Occipital lobe (tissue), 2 donors: ENCODE results near the gene TEKT5. TPM values are rescaled to one million over a fixed set of nuclear protein-coding genes. Genes with fewer than 3 reads are reported as not detected.
"Not testable (repeated sequence)": the region's sequence is repeated elsewhere in the genome, so short reads cannot be mapped to it uniquely, and the experiment has no call there.

Experiments used
- DNase-seq: peaks from one replicate; lab custom pipeline; 2025; lab: John Stamatoyannopoulos, UW
- total RNA-seq: library from RNA; depleted of rRNA; stranded (reverse); fragments of >200 nt; gene quantifications from one replicate; pipeline ENCODE4 v1.2.3, GENCODE V29; 2014

The TEKT5 gene
- total RNA-seq, 1 donor from 2014 or later: 1.2 TPM

DNA sequence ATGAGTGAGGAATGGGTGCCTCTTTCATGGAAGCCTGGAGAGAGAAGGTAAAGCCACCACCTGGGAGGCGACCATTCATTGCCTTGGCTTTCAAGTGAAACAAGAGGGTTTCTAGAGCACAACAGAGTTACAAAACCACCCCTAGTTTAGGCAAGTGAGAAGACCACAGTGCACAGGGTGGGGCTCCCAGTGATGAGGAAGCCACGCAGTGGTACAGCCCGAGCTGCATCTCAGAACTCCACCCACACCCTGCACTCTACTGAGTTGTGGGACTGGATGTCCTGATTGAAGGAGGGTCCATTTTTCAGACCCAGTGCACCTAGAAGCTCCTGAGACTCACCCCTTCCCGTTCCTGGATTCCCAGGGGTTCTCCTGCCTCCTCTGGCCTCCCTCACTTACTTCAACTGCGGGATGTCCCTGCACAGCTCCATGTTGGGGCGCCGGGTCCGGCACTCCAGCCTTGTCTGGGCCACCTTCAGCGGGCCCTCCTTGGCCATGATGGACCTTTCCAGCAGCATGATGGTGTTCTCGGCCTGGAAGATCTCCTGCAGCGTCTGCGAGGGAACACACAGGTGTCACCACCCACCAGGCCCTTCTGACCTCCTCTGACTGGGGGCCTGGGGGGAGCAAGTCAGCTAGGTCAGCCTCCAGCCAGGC, 59.2 kb downstream of the TEKT5 start:
- DNase-seq: no peak

DNA sequence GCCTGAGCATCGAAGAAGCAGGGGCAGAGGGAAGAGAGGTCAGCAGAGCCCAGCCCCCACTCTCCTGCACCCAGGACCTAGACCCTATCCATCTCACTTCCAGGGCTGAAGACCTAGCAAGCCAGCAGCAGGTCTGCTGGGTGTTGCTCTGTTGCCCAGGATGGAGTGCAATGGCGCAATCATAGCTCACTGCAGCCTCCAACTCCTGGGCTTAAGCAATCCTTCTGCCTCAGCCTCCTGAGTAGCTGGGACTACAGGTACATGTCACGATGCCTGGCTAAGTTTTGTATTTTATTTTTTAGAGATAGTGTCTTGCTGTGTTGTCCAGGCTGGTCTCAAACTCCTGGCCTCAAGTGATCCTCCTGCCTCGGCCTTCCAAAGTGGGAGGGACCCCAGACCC, 61.3 kb downstream of the TEKT5 start:
- not testable (repeated sequence) for DNase-seq

GRCh38 chr16:10631886-10632285, 62.8 kb downstream of the TEKT5 start:
- no peak for DNase-seq

- no peak for DNase-seq
Observed at GRCh38 chr16:10629592-10629963, 65.2 kb downstream of the TEKT5 start.

DNA sequence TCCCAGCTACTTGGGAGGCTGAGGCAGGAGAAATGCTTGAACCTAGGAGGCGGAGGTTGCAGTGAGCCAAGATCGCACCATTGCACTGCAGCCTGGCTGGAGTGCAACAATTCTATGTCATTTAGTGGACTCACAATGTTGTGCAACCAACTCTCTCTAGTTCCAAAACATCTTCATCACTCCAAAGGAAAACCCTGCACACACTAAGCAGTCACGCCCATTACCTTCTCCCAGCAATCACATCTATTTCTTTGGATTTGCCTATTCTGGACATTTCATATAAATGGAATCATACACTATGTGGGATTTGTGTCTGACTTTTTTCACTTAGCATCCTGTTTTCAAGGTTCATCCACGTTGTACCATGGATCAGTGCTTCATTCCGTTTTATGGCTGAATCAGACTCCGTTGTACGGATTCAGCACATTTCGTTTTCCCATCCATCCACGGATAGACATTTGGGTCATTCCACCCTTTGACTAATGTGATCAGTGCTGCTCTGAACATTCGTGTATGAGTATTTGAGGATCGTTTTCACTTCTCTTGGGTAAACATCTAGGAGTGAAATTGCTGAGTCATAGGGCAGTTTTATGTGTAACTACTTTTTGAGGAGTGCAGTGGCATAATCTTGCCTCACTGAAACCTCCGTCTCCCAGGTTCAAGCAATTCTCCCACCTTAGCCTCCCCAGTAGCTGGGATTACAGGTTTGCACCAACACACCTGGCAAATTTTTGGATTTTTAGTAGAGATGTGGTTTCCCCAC, 69.0 kb downstream of the TEKT5 start:
- no peak for DNase-seq

DNA sequence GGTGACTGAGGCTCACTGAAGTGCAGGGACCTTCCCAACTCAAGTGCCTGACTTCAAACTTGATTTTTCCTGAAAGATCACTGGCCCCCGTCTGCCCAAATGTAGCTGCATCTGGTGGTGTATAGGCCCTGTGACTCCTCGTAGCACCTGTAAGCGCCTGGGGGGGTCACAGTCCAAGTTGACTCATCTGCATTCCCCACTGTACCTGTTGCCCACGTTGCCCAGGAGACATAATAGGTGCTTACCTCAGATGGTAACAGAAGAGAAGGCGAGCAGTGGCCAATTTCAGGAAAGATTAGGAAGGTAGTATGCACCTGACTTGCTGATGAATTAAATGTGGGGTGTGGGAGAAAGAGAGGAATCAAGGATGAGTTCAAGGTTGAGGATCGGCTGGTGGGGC, 70.2 kb downstream of the TEKT5 start:
- no peak for DNase-seq

- no peak for DNase-seq
Observed at GRCh38 chr16:10623059-10623458, 71.7 kb downstream of the TEKT5 start.

GRCh38 chr16:10622036-10622921, 72.5 kb downstream of the TEKT5 start:
- DNase-seq: no peak

- not testable (repeated sequence) for DNase-seq
Observed at GRCh38 chr16:10621216-10621949, 73.3 kb downstream of the TEKT5 start.

DNA sequence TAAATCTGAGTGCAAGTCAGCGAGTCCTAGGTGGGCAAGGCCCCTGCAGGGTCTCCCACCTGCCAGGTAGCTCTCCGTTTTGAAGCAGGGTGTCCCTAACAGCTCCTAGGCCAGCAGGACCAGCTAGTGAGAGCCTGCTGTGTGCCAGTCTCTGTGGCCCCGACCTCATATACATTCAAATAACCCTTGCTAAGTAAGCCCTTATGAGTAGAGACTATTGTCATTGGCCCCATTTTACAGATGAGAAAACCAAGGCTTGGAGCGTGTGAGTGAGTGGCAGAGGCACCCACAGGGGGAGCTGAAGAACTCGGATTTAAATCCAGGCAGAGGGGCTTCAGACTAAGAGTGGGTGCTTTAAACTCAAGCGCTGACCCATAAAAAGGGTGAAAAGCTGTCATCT, 74.6 kb downstream of the TEKT5 start:
- no peak for DNase-seq

DNA sequence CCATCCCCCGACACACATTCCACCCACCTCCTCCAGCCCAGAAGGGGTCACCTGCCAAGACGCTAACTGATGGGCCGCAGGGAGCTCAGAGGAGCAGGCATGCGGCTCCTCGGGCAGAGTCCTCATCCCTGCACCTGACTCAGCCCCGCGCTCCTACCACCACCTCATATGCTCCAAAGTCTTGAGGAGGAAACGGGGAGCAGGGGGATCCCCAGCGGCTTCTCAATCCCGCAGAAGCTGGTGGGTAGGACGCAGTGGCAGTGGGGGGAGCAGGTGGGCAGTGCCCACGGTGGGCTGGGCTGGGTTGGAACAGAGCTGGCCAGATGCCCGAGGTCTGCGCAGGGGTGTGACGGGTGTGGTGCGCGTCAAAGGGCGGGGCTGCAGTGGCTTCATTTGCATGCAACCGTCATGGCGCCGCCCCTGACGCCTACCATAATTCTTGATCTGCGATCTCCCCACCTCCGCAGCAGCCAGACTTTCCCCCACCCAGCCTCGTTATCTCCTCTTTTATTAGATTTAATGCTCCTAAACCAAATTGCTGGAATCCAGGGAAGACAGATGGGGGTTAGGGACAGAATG, 75.4 kb downstream of the TEKT5 start:
- DNase-seq: no peak

- DNase-seq: no peak
Observed at GRCh38 chr16:10618710-10619209, 76.0 kb downstream of the TEKT5 start.

DNA sequence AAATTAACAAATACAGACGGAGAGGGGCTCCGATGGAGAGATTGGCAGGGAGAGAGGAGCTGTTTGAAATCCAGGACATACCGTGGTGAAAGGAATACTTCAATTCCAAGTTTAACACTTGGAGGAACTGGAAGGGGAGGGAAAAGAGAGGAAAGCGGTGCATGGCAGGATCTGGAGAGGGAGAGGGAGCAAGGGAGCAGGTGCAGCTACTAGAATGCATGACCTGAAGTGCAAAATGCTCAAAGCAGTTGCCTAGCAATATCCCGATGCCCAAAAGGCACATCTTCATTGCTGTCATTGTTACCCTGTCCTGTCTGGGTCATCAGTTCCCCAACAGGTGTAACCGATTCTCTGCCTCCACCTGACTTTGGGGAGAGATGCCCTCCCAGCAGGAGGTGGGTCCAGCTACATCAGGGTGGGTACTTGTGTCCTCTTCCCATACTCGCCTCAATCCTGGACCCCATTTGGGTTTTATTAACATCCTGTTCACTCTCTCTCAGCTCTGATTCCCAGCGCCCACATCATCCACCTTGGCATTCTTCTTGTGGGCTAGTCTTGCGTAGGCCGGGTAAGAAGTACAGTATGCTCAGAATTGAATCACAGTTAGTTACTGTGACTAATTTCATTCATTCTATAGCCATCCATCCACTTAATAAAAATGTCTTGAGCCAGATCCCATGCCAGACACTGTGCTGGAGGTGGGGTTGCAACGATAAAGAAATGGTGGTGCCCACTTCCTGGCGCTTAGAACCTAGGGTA, 76.9 kb downstream of the TEKT5 start:
- no peak for DNase-seq

- no peak for DNase-seq
Observed at GRCh38 chr16:10616756-10617640, 77.7 kb downstream of the TEKT5 start.

GRCh38 chr16:10616419-10616755, 78.3 kb downstream of the TEKT5 start:
- DNase-seq: no peak

GRCh38 chr16:10614685-10615084, 80.0 kb downstream of the TEKT5 start:
- DNase-seq: no peak

GRCh38 chr16:10613785-10614485, 80.8 kb downstream of the TEKT5 start:
- DNase-seq: no peak

DNA sequence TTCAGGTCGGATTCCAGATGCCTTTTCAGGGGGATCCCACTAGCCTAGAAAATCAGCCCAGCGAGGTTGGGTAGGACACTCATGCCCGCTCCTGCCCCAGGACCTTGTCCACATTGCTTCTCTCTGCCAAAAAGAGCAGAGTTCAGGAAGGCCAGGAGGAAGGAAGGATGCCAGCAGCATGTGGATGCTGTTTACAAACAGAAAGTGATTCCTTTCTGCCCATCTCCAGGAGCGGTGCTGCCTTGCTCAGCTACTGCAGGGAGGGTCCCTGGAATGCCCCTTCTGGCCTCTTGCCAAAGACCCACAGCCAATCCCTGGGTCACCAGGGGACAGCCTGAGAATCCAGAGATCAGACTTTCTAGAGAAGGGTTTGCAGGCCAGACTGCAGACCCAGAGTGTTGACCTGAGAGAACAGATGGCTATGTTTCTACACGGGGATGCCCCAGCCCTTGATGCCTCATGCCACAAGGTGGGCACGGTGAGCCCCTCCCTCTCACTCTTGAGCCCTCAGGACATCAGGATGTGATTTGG, 82.0 kb downstream of the TEKT5 start:
- DNase-seq: no peak
